ENCODE data around the gene CHRNA5. TPM values are rescaled to one million over a fixed set of nuclear protein-coding genes. Genes with fewer than 3 reads are reported as not detected.

CHRNA5 gene
- total RNA-seq, 1 donor from 2014 or later: 2.6 TPM

- Histone ChIP-seq H3K27me3 (ENCODE audit: low read depth) (peaks cover 6% of the 10 kb centered on the region), H3K4me3 (no peak overlapping the region), H3K9me3 (no peaks in the 10 kb centered on the region), H3K27ac (no peak overlapping the region), H3K36me3 (no peaks in the 10 kb centered on the region), H3K4me1 (no peaks in the 10 kb centered on the region)
- ATAC-seq (no peak), DNase-seq (no peak)
- intact Hi-C loops (cut with DNase I): no loop called here
- TF ChIP-seq CTCF (IDR thresholded peaks at IDR 0.05): no peak
These were observed 48.7 kb downstream of the CHRNA5 start for GRCh38 chr15:78614021-78614420.

GRCh38 chr15:78615151-78615589, 49.9 kb downstream of the CHRNA5 start:
- Histone ChIP-seq H3K36me3 (no peaks in the 10 kb centered on the region), H3K9me3 (no peaks in the 10 kb centered on the region), H3K27ac (no peak overlapping the region), H3K4me1 (peaks cover 5% of the 10 kb centered on the region), H3K27me3 (ENCODE audit: low read depth) (peaks cover 18% of the 10 kb centered on the region), H3K4me3 (no peak overlapping the region)
- no peak for TF ChIP-seq CTCF (IDR thresholded peaks at IDR 0.05)
- intact Hi-C loops (cut with DNase I): no loop called here
- ATAC-seq: no peak
- no peak for DNase-seq

GRCh38 chr15:78616506-78616905, 51.2 kb downstream of the CHRNA5 start:
- Histone ChIP-seq H3K9me3 (no peaks in the 10 kb centered on the region), H3K27ac (no peak overlapping the region), H3K36me3 (no peaks in the 10 kb centered on the region), H3K4me1 (peaks cover 15% of the 10 kb centered on the region), H3K27me3 (ENCODE audit: low read depth) (peaks cover 31% of the 10 kb centered on the region), H3K4me3 (no peak overlapping the region)
- intact Hi-C loops (cut with DNase I): no loop called here
- no peak for ATAC-seq
- TF ChIP-seq CTCF (IDR thresholded peaks at IDR 0.05): no peak
- DNase-seq: no peak

GRCh38 chr15:78617076-78617475, 51.8 kb downstream of the CHRNA5 start:
- no peak for TF ChIP-seq CTCF (IDR thresholded peaks at IDR 0.05)
- H3K36me3 ChIP-seq: no peaks in the 10 kb centered on the region
- no peak overlapping the region for H3K4me3 ChIP-seq
- peaks cover 15% of the 10 kb centered on the region for H3K4me1 ChIP-seq
- no peak for DNase-seq
- intact Hi-C loops (cut with DNase I): no loop called here
- no peak overlapping the region for H3K27ac ChIP-seq
- peaks cover 36% of the 10 kb centered on the region for H3K27me3 ChIP-seq (ENCODE audit: low read depth)
- no peaks in the 10 kb centered on the region for H3K9me3 ChIP-seq
- ATAC-seq: peak; percentile 17 to 45

GRCh38 chr15:78617516-78617915, 52.2 kb downstream of the CHRNA5 start:
- intact Hi-C loops (cut with DNase I): no loop called here
- Histone ChIP-seq H3K9me3 (no peaks in the 10 kb centered on the region), H3K4me1 (peaks cover 15% of the 10 kb centered on the region), H3K27ac (no peak overlapping the region), H3K36me3 (no peaks in the 10 kb centered on the region), H3K4me3 (no peak overlapping the region), H3K27me3 (ENCODE audit: low read depth) (peaks cover 40% of the 10 kb centered on the region)
- no peak for TF ChIP-seq CTCF (IDR thresholded peaks at IDR 0.05)
- ATAC-seq (no peak), DNase-seq (no peak)

GRCh38 chr15:78618064-78618463, 52.7 kb downstream of the CHRNA5 start:
- ATAC-seq (peak in 1 of 2 donors; percentile 14), DNase-seq (no peak)
- Histone ChIP-seq H3K4me3 (no peak overlapping the region), H3K4me1 (peaks cover 15% of the 10 kb centered on the region), H3K36me3 (no peaks in the 10 kb centered on the region), H3K27me3 (ENCODE audit: low read depth) (peaks cover 45% of the 10 kb centered on the region), H3K9me3 (no peaks in the 10 kb centered on the region), H3K27ac (no peak overlapping the region)
- intact Hi-C loops (cut with DNase I): no loop called here
- TF ChIP-seq CTCF (IDR thresholded peaks at IDR 0.05): no peak

Data from lower lobe of right lung (tissue), 2 donors.